ENCODE measurements around the gene OR1K1.
"Not testable (repeated sequence)": the region's sequence is repeated elsewhere in the genome, so short reads cannot be mapped to it uniquely, and the experiment has no call there.

The OR1K1 gene

GRCh38 chr9:122788831-122789230, 11.1 kb upstream of the OR1K1 start, which contains the start of gene OR5C1:
TSS of gene OR5C1 (plus strand) at chr9:122788933. CDS start at chr9:122788933, 0 bp downstream.
- H3K27ac ChIP-seq (ENCODE audit: insufficient read depth, low read depth, low read length, poor library complexity, severe bottlenecking), result no peak within 1 kb of the TSS
- no peaks in the 10 kb centered on the region for H3K4me1 ChIP-seq (ENCODE audit: control insufficient read depth, insufficient read depth, low read length)
- WGBS, 2 experiments, result 88 to 91% methylated on average over 12 of the region's 12 CpGs
- H3K36me3 ChIP-seq (ENCODE audit: control insufficient read depth, insufficient read depth, low read length), result no peaks in the 10 kb centered on the region
- no peaks in the 10 kb centered on the region for H3K9me3 ChIP-seq (ENCODE audit: control insufficient read depth, low read length)
- no peak within 1 kb of the TSS for H3K4me3 ChIP-seq (ENCODE audit: insufficient read depth, low read depth, low read length)
- no peaks in the 10 kb centered on the region for H3K27me3 ChIP-seq (ENCODE audit: control insufficient read depth, insufficient read depth, low read length, poor library complexity, severe bottlenecking)

DNA sequence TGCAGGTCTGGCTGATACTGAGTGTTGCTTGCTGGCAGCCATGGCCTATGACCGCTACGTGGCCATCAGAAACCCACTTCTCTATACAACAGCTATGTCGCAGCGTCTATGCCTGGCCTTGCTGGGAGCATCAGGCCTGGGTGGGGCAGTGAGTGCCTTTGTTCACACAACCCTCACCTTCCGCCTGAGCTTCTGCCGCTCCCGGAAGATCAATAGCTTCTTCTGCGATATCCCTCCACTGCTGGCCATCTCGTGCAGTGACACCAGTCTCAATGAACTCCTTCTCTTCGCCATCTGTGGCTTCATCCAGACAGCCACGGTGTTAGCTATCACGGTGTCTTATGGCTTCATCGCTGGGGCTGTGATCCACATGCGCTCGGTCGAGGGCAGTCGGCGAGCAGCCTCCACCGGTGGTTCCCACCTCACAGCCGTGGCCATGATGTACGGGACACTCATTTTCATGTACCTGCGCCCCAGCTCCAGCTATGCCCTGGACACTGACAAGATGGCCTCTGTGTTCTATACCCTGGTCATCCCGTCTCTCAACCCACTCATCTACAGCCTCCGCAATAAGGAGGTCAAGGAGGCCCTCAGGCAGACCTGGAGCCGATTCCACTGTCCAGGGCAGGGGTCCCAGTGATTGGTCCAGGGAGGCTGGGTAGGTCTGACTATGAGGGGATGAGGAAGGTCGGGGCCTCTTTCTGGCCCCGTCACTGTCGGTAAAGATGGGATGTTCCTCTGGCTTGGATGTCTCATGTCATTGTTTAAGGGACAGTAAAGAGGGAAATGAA, 10.5 kb upstream of the OR1K1 start:
- Histone ChIP-seq H3K36me3 (ENCODE audit: control insufficient read depth, insufficient read depth, low read length) (no peaks in the 10 kb centered on the region), H3K27ac (ENCODE audit: insufficient read depth, low read depth, low read length, poor library complexity, severe bottlenecking) (no peak overlapping the region), H3K9me3 (ENCODE audit: control insufficient read depth, low read length) (no peaks in the 10 kb centered on the region), H3K4me1 (ENCODE audit: control insufficient read depth, insufficient read depth, low read length) (no peaks in the 10 kb centered on the region), H3K27me3 (ENCODE audit: control insufficient read depth, insufficient read depth, low read length, poor library complexity, severe bottlenecking) (no peaks in the 10 kb centered on the region), H3K4me3 (ENCODE audit: insufficient read depth, low read depth, low read length) (no peak overlapping the region)
- 92 to 93% methylated on average over 28 of the region's 28 CpGs for WGBS, 2 experiments

DNA sequence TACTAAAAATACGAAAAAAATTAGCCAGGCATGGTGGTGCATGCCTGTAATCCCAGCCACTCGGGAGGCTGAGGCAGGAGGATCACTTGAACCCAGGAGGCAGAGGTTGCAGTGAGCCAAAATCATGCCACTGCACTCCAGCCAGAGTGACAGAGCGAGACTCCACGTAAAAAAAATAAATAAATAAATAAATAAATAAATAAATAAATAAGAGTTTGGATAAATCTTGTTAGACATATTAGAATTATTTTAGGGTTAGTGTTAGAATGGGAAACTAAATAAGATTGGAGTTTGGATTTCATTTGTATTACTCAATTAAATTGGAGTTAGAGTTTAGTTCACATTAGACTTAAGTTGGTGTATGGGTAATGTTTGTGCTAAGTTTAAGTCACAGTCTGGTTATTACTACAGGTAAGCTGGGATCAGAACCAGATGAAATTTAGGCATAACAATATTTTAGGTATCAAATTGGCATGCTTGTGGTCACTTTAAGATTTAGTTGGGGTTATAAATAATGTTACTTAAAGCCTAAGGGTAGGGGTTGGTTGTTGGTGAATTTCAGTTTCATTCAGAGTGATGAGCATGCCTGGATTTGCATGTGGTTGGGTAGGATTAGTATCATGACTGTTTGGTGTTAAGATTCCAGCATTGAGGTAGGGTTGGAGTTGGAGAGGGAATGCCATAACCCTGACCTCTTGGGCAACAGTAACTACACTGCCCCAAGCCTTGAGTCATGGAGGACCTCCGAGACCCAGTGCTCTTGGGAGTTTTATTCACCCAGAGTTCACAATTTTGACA, 7.9 kb upstream of the OR1K1 start:
- Histone ChIP-seq H3K27me3 (ENCODE audit: control insufficient read depth, insufficient read depth, low read length, poor library complexity, severe bottlenecking) (no peaks in the 10 kb centered on the region), H3K36me3 (ENCODE audit: control insufficient read depth, insufficient read depth, low read length) (no peaks in the 10 kb centered on the region), H3K9me3 (ENCODE audit: control insufficient read depth, low read length) (no peaks in the 10 kb centered on the region), H3K4me1 (ENCODE audit: control insufficient read depth, insufficient read depth, low read length) (no peaks in the 10 kb centered on the region), H3K4me3 (ENCODE audit: insufficient read depth, low read depth, low read length) (no peak overlapping the region), H3K27ac (ENCODE audit: insufficient read depth, low read depth, low read length, poor library complexity, severe bottlenecking) (no peak overlapping the region)
- WGBS, 2 experiments, result 84 to 86% methylated on average over 3 of the region's 5 CpGs

GRCh38 chr9:122797316-122798063, 2.4 kb upstream of the OR1K1 start:
- no peaks in the 10 kb centered on the region for H3K27me3 ChIP-seq (ENCODE audit: control insufficient read depth, insufficient read depth, low read length, poor library complexity, severe bottlenecking)
- no peaks in the 10 kb centered on the region for H3K4me1 ChIP-seq (ENCODE audit: control insufficient read depth, insufficient read depth, low read length)
- no peaks in the 10 kb centered on the region for H3K36me3 ChIP-seq (ENCODE audit: control insufficient read depth, insufficient read depth, low read length)
- no peak overlapping the region for H3K27ac ChIP-seq (ENCODE audit: insufficient read depth, low read depth, low read length, poor library complexity, severe bottlenecking)
- WGBS, 2 experiments, result 86 to 87% methylated on average over 6 of the region's 6 CpGs
- no peaks in the 10 kb centered on the region for H3K9me3 ChIP-seq (ENCODE audit: control insufficient read depth, low read length)
- no peak overlapping the region for H3K4me3 ChIP-seq (ENCODE audit: insufficient read depth, low read depth, low read length)

DNA sequence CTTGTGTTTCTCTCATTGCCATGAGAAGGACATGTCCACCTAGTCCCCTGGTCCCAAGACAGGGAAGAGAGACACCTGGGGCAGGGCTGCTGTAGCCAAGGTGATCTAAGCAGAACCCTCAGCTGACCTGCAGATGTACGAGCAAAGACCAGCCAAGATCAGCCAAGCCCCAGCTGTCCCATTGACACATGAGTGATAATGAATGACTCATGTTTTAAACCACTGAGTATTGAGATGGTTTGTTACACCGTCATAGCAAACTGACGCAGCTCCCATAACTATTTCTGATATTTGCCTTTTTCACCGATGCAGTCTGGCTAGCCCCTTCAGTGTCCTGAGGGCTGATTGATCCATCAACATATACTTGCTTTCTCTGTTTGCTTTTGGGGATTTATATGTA, 6.7 kb downstream of the OR1K1 start:
- Histone ChIP-seq H3K9me3 (ENCODE audit: control insufficient read depth, low read length) (no peaks in the 10 kb centered on the region), H3K4me1 (ENCODE audit: control insufficient read depth, insufficient read depth, low read length) (no peaks in the 10 kb centered on the region), H3K36me3 (ENCODE audit: control insufficient read depth, insufficient read depth, low read length) (no peaks in the 10 kb centered on the region), H3K27me3 (ENCODE audit: control insufficient read depth, insufficient read depth, low read length, poor library complexity, severe bottlenecking) (no peaks in the 10 kb centered on the region), H3K27ac (ENCODE audit: insufficient read depth, low read depth, low read length, poor library complexity, severe bottlenecking) (no peak overlapping the region), H3K4me3 (ENCODE audit: insufficient read depth, low read depth, low read length) (no peak overlapping the region)
- 88 to 95% methylated on average over 3 to 4 of the region's 4 CpGs for WGBS, 2 experiments

DNA sequence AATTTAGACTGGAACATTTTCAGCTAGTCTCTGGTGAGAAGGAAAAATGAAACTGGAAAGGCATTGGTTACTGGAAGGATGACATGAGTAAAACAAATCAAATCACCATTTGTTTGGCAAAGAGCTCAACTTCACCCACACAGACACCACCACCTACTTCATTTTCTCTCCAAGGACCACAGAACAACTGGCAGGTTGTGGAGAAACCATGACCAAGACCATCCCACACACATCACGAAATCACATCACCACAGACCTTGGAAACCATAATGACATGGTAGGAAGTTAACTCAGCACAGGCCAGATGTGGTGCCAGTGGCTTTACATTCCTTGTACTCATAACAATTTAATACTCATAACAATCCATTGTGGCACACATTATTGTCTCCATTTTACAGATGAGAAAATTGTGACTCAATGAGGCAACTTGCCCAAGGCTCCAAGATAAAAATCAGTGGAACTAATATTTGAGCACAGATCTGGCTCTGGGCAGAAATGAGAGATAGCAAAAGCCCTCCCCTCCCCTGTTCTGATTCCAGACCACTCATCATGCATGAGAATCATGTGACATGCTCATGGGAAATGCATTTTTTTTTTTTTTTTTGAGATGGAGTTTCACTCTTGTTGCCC, 7.5 kb downstream of the OR1K1 start:
- Histone ChIP-seq H3K4me1 (ENCODE audit: control insufficient read depth, insufficient read depth, low read length) (no peaks in the 10 kb centered on the region), H3K36me3 (ENCODE audit: control insufficient read depth, insufficient read depth, low read length) (no peaks in the 10 kb centered on the region), H3K27ac (ENCODE audit: insufficient read depth, low read depth, low read length, poor library complexity, severe bottlenecking) (no peak overlapping the region), H3K27me3 (ENCODE audit: control insufficient read depth, insufficient read depth, low read length, poor library complexity, severe bottlenecking) (no peaks in the 10 kb centered on the region), H3K4me3 (ENCODE audit: insufficient read depth, low read depth, low read length) (no peak overlapping the region), H3K9me3 (ENCODE audit: control insufficient read depth, low read length) (no peaks in the 10 kb centered on the region)
- 77 to 89% methylated on average over 1 of the region's 1 CpG for WGBS, 2 experiments

- 91 to 95% methylated on average over 3 of the region's 3 CpGs for WGBS, 2 experiments
- Histone ChIP-seq H3K9me3 (ENCODE audit: control insufficient read depth, low read length) (no peaks in the 10 kb centered on the region), H3K27me3 (ENCODE audit: control insufficient read depth, insufficient read depth, low read length, poor library complexity, severe bottlenecking) (no peaks in the 10 kb centered on the region), H3K27ac (ENCODE audit: insufficient read depth, low read depth, low read length, poor library complexity, severe bottlenecking) (no peak overlapping the region), H3K4me3 (ENCODE audit: insufficient read depth, low read depth, low read length) (no peak overlapping the region), H3K4me1 (ENCODE audit: control insufficient read depth, insufficient read depth, low read length) (no peaks in the 10 kb centered on the region), H3K36me3 (ENCODE audit: control insufficient read depth, insufficient read depth, low read length) (no peaks in the 10 kb centered on the region)
These were observed 8.2 kb downstream of the OR1K1 start for GRCh38 chr9:122808141-122808540.

DNA sequence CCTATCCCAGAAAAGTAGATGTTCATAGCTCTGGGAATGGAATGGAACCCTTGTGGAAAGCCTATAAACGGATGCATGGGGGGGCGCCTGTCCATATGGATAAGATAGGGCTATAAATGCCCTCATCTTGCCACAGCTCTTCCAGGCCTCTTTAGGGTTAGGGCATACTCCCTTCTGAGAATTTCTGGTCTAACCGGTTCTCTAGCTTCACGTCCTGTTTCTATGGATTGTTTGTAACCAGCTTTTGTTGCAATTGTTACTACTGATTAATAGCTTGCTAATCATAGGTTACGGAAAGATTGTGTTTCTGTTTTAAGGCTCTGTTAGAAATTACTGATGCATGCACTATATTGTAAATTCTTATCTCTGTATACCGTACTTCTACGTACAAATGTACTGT, 9.3 kb downstream of the OR1K1 start:
- not testable (repeated sequence) for H3K9me3 ChIP-seq (ENCODE audit: control insufficient read depth, low read length); H3K27me3 ChIP-seq (ENCODE audit: control insufficient read depth, insufficient read depth, low read length, poor library complexity, severe bottlenecking); H3K36me3 ChIP-seq (ENCODE audit: control insufficient read depth, insufficient read depth, low read length); H3K4me3 ChIP-seq (ENCODE audit: insufficient read depth, low read depth, low read length); H3K27ac ChIP-seq (ENCODE audit: insufficient read depth, low read depth, low read length, poor library complexity, severe bottlenecking); H3K4me1 ChIP-seq (ENCODE audit: control insufficient read depth, insufficient read depth, low read length)
- WGBS, 2 experiments, result 90% methylated on average over 6 to 7 of the region's 7 CpGs

GRCh38 chr9:122810306-122810946, 10.5 kb downstream of the OR1K1 start:
- Histone ChIP-seq H3K9me3 (ENCODE audit: control insufficient read depth, low read length) (no peaks in the 10 kb centered on the region), H3K36me3 (ENCODE audit: control insufficient read depth, insufficient read depth, low read length) (no peaks in the 10 kb centered on the region), H3K27me3 (ENCODE audit: control insufficient read depth, insufficient read depth, low read length, poor library complexity, severe bottlenecking) (no peaks in the 10 kb centered on the region), H3K4me3 (ENCODE audit: insufficient read depth, low read depth, low read length) (no peak overlapping the region), H3K4me1 (ENCODE audit: control insufficient read depth, insufficient read depth, low read length) (no peaks in the 10 kb centered on the region), H3K27ac (ENCODE audit: insufficient read depth, low read depth, low read length, poor library complexity, severe bottlenecking) (no peak overlapping the region)
- 7 to 12% methylated on average over 7 to 8 of the region's 8 CpGs for WGBS, 2 experiments

Measured in ectodermal cell (in vitro differentiated cells).